ENCODE measurements around the gene SETD7. TPM values are rescaled to one million over a fixed set of nuclear protein-coding genes. Genes with fewer than 3 reads are reported as not detected.

Gene SETD7
- total RNA-seq, 1 experiment from 2014 or later: 52.8 TPM

- Histone ChIP-seq H3K27ac (ENCODE audit: low read depth, low read length, poor library complexity, severe bottlenecking) (peak within 1 kb of the TSS; percentile 93), H3K4me1 (ENCODE audit: insufficient read depth, low read length, poor library complexity, severe bottlenecking) (peaks cover 24% of the 10 kb centered on the region), H3K27me3 (replicated peaks; ENCODE audit: insufficient read depth, low read depth, low read length, poor library complexity) (no peaks in the 10 kb centered on the region), H3K4me3 (ENCODE audit: low read depth, low read length, poor library complexity, severe bottlenecking) (peak within 1 kb of the TSS; percentile 80), H3K36me3 (ENCODE audit: insufficient read depth, low read length, poor library complexity, severe bottlenecking) (no peaks in the 10 kb centered on the region), H3K9me3 (ENCODE audit: low read depth, low read length, poor library complexity, severe bottlenecking) (no peaks in the 10 kb centered on the region)
- BruUV-seq (replicated peaks): TSS peak; percentile 46
- DNase-seq (ENCODE audit: low spot score): no peak
- ChIA-PET CTCF (no interaction called here), POLR2A (ENCODE audit: low non-redundant PET) (no interaction called here)
- intact Hi-C loops (cut with micrococcal nuclease; ENCODE audit: unreplicated experiment): no loop called here
- no peak for TF ChIP-seq EZH2 (IDR thresholded peaks at IDR 0.05; ENCODE audit: borderline replicate concordance, low read depth, low read length, poor library complexity, severe bottlenecking)
- no peak for TF ChIP-seq CTCF (conservative IDR thresholded peaks at IDR 0.05; ENCODE audit: low read depth, low read length)
Measured at GRCh38 chr4:139454111-139455045, 101.6 kb downstream of the SETD7 start, which contains the start of gene RAB33B. TSS of gene RAB33B (plus strand) at chr4:139454121. CDS start at chr4:139454196, 75 bp downstream.

GRCh38 chr4:139453371-139454110 is 102.5 kb downstream of the SETD7 start:
- no peaks in the 10 kb centered on the region for H3K27me3 ChIP-seq (replicated peaks; ENCODE audit: insufficient read depth, low read depth, low read length, poor library complexity)
- POLR2A ChIA-PET (ENCODE audit: low non-redundant PET): no interaction called here
- H3K4me1 ChIP-seq (ENCODE audit: insufficient read depth, low read length, poor library complexity, severe bottlenecking): peaks cover 24% of the 10 kb centered on the region
- no peaks in the 10 kb centered on the region for H3K9me3 ChIP-seq (ENCODE audit: low read depth, low read length, poor library complexity, severe bottlenecking)
- TF ChIP-seq EZH2 (IDR thresholded peaks at IDR 0.05; ENCODE audit: borderline replicate concordance, low read depth, low read length, poor library complexity, severe bottlenecking) (no peak), CTCF (conservative IDR thresholded peaks at IDR 0.05; ENCODE audit: low read depth, low read length) (no peak; the same call in 1 of the 2 replicates)
- H3K4me3 ChIP-seq (ENCODE audit: low read depth, low read length, poor library complexity, severe bottlenecking): peak overlapping the region; percentile 80
- BruUV-seq (replicated peaks): no TSS peak
- peak overlapping the region; percentile 93 for H3K27ac ChIP-seq (ENCODE audit: low read depth, low read length, poor library complexity, severe bottlenecking)
- H3K36me3 ChIP-seq (ENCODE audit: insufficient read depth, low read length, poor library complexity, severe bottlenecking): no peaks in the 10 kb centered on the region
- intact Hi-C loops (cut with micrococcal nuclease; ENCODE audit: unreplicated experiment): no loop called here
- peak; percentile 98 for DNase-seq (ENCODE audit: low spot score)
- CTCF ChIA-PET: interaction anchor here (0.7 kb wide), 1 partner anchor 62 kb away, joined by 4 read pairs; no protein-coding TSS in a partner anchor

- H3K9me3 ChIP-seq (ENCODE audit: low read depth, low read length, poor library complexity, severe bottlenecking): no peaks in the 10 kb centered on the region
- H3K27me3 ChIP-seq (replicated peaks; ENCODE audit: insufficient read depth, low read depth, low read length, poor library complexity): no peaks in the 10 kb centered on the region
- TF ChIP-seq EZH2 (IDR thresholded peaks at IDR 0.05; ENCODE audit: borderline replicate concordance, low read depth, low read length, poor library complexity, severe bottlenecking): no peak
- TF ChIP-seq CTCF (conservative IDR thresholded peaks at IDR 0.05; ENCODE audit: low read depth, low read length): peak; percentile 41; the same call in 1 of the 2 replicates
- peak overlapping the region; percentile 80 for H3K4me3 ChIP-seq (ENCODE audit: low read depth, low read length, poor library complexity, severe bottlenecking)
- peaks cover 23% of the 10 kb centered on the region for H3K4me1 ChIP-seq (ENCODE audit: insufficient read depth, low read length, poor library complexity, severe bottlenecking)
- ChIA-PET CTCF (interaction anchor here (0.7 kb wide), 1 partner anchor 63 kb away, joined by 4 read pairs; no protein-coding TSS in a partner anchor), POLR2A (ENCODE audit: low non-redundant PET) (no interaction called here)
- no peak for DNase-seq (ENCODE audit: low spot score)
- H3K27ac ChIP-seq (ENCODE audit: low read depth, low read length, poor library complexity, severe bottlenecking): peak overlapping the region; percentile 93
- H3K36me3 ChIP-seq (ENCODE audit: insufficient read depth, low read length, poor library complexity, severe bottlenecking): no peaks in the 10 kb centered on the region
- intact Hi-C loops (cut with micrococcal nuclease; ENCODE audit: unreplicated experiment): no loop called here
- no TSS peak for BruUV-seq (replicated peaks)
Measured at GRCh38 chr4:139453041-139453370, 103.0 kb downstream of the SETD7 start.

Data from A673 (cell line).